RPMI8226 (cell line): ENCODE measurements around the gene RPS27A.
"Not testable (repeated sequence)": the region's sequence is repeated elsewhere in the genome, so short reads cannot be mapped to it uniquely, and the experiment has no call there.

Experiments used
- DNase-seq: peaks from one replicate; pipeline ENCODE4 v3.0.0-alpha.2; 2015

RPS27A gene

DNA sequence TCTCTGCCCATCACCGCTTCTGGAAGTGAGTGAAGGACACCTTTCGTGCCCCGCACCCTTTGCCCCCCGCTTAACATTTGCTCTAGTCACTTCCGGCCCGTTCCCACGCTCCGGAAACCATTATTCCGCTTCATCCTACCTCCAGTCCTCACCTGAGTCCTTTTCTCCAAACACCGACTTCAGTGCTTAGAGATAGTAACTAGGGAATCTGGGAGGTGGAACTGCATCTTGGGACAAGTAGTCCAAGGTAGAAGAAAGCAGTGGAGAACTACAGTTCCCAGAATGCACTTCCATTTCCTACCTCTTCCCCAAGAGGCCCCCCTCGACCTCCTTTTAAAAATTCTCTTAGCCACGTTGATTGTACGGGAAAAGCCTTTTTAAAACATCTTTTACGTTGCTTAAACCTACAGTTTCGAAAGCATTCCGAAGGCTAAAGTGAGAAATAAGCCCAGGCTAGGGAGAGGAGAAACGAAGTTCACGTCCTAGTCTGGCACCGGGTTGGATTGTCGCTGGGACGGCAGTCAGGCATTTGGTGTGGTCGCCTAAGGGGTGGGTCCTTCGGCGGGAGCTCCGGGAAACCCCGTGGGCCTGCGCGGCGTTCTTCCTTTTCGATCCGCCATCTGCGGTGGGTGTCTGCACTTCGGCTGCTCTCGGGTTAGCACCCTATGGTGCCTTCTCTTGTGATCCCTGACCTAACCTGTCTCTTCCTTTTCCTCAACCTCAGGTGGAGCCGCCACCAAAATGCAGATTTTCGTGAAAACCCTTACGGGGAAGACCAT lies at the start of gene RPS27A, which contains the start of gene CLHC1:
TSS of gene RPS27A (plus strand) at position 605 of the 779 bp plus-strand sequence. CDS start at position 742, 137 bp downstream.
TSS of gene CLHC1 (minus strand) at position 210 of the 779 bp plus-strand sequence. CDS start 9,882 bp downstream, outside the sequence.
- DNase-seq = peak; percentile 89

DNA sequence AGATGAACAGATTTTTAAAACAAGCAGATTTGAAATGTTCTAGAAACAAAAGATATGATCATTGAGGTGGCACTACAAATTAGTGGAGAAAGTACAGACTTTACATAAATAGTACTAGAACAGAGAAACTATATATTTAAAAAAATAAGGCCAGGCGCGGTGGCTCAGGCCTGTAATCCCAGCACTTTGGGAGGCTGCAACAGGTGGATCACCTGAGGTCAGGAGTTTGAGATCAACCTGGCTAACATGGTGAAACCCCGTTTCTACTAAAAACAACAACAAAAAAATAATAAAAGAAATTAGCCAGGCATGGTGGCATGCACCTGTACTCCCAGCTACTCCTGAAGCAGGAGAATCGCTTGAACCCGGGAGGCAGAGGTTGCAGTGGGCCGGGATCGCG lies 45.7 kb upstream of the RPS27A start:
- not testable (repeated sequence) for DNase-seq

DNA sequence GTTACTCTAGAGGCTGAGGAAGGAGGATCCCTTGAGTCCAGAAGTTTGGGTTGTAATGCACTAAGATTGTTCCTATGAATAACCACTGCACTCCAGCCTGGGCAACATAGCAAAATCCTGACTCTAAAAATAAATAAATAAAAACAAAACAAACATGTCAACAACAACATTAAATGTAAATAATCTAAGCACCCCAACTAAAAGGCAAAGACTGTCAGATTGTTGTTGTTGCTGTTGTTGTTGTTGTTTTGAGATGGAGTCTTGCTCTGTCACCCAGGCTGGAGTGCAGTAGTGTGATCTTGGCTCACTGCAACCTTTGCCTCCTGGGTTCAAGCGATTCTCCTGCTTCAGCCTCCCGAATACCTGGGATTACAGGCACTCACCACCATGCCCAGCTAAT lies 40.6 kb upstream of the RPS27A start:
- not testable (repeated sequence) for DNase-seq

DNA sequence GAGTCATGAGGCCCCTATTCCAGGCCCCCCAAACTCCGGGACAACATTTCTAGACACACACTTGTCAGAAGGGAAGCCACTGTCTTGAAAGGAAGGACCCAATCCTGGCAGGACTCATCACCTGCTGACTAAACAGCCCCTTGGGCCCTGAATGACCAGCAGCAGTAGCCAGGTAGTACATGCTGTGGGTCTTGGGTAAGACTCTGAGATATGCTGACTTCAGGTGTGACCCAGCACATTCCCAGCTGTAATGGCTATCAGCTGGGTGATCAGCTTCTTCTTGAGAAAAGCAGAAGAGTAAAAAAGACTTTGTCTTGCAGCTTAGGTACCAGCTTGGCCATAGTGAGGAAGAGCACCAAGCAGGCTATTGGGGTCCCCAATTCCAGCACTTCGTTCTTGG lies 36.0 kb upstream of the RPS27A start:
- DNase-seq = no peak

- DNase-seq = no peak
Measured at GRCh38 chr2:55200416-55200815, 32.1 kb upstream of the RPS27A start.

DNA sequence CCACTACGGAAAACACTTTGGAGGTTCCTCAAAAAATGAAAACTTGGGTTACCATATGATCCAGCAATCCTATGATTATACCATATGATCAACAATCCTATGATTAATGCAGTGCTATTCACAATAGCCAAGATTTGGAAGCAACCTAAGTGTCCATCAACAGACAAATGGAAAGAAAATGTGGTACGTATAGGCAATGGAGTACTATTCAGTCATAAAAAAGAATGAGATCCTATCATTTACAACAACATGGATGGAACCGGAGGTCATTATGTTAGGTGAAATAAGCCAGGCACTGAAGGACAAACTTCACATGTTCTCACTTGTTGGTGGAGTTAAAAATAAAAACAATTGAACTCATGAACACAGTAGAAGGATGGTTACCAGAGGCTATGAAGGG lies 28.0 kb upstream of the RPS27A start:
- DNase-seq = no peak

GRCh38 chr2:55204950-55205349 lies 27.5 kb upstream of the RPS27A start:
- DNase-seq = no peak

GRCh38 chr2:55213822-55214221 lies 18.7 kb upstream of the RPS27A start:
- no peak for DNase-seq

- no peak for DNase-seq
Measured at GRCh38 chr2:55223958-55224760, 8.3 kb upstream of the RPS27A start.

DNA sequence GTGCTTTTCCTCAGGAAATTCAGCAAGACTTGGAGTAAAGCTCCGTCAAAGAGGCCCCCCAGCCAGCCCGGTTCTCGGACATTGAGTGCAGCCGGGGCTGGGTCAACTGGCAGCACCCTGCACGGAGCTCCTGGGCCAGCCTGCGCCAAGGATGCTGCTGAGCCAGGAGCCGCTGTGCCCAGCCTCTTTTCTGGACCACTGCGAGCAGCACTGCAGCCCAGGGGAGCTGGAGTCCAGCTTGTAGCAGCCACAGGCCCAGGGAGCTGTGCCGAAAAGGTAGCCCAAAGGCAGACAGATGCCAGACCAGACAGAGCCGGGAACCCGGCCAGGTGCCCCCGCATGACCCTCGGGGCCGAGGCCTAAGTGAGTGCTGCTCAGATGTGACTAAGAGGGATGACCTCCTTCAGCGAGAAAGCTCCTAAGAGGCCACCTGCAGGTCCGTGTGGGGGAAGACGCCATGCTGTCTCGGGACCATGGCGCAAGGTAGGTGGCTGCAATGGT lies 7.7 kb upstream of the RPS27A start:
- DNase-seq = no peak

- DNase-seq = no peak
Measured at GRCh38 chr2:55225481-55226020, 6.9 kb upstream of the RPS27A start.

DNA sequence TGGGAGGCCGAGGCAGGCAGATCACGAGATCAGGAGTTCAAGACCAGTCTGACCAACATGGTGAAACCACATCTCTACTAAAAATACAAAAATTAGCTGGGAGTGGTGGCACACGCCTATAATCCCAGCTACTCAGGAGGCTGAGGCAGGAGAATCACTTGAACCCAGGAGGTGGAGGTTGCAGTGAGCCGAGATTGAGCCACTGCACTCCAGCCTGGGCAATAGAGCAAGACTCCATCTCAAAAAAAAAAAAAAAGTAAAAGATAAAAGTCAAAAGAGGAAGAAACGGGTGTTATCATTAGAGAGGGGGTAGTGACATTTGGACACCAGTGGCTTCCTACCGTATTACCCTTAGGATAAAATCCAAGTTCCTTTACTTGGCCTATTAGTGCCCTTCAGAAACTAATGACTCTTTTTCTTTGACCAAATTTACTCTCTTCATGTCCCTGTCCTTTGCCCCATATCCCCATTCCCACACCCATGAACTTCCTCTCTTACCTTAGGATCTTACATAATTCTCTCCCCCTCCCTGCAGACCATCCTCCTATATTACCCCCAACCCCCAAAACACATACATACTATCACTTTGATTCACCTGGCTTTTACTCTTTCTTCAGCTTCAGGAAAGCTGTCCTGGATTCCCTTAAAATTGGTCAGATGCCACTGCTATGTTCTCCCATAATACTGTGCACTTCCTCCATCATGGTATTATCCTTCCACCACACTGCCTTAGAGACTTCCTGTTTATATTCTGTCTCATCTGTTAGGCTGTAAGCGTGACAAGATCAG lies 4.9 kb upstream of the RPS27A start:
- not testable (repeated sequence) for DNase-seq

DNA sequence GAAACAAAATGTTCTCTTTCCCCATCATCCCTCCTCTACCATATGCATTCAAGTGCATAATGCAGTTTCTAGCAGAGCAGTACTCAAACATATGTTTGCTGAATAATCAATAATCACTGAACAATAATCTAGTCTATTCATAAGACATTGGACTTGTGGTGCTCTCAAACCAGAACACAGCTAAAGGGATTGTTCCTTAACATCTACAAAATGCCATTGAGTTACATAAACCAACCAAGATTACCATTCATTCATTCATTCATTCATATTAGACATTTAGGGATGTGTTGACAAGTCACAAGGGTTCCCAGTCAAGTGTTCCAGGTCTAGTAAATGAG lies 4.3 kb upstream of the RPS27A start:
- DNase-seq = no peak

GRCh38 chr2:55229221-55229620 lies 3.3 kb upstream of the RPS27A start:
- DNase-seq = no peak

- no peak for DNase-seq
Measured at GRCh38 chr2:55230551-55230950, 1.9 kb upstream of the RPS27A start.

GRCh38 chr2:55231546-55232083 lies 873 bp upstream of the RPS27A start:
- peak; percentile 12 for DNase-seq

- peak; percentile 59 for DNase-seq
Measured at GRCh38 chr2:55232863-55233657, 572 bp downstream of the RPS27A start.

DNA sequence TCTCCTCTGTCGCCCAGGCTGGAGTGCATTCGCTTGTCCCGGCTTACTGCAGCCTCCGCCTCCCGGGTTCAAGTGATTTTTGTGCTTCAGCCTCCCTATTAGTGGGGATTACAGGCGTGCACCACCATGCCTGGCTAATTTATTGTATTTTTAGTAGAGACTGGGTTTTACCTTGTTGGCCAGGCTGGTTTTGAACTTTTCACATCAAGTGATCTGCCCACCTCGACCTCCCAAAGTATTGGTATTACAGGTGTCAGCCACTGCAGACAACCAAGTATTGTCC lies 1.1 kb downstream of the RPS27A start:
- no peak for DNase-seq

DNA sequence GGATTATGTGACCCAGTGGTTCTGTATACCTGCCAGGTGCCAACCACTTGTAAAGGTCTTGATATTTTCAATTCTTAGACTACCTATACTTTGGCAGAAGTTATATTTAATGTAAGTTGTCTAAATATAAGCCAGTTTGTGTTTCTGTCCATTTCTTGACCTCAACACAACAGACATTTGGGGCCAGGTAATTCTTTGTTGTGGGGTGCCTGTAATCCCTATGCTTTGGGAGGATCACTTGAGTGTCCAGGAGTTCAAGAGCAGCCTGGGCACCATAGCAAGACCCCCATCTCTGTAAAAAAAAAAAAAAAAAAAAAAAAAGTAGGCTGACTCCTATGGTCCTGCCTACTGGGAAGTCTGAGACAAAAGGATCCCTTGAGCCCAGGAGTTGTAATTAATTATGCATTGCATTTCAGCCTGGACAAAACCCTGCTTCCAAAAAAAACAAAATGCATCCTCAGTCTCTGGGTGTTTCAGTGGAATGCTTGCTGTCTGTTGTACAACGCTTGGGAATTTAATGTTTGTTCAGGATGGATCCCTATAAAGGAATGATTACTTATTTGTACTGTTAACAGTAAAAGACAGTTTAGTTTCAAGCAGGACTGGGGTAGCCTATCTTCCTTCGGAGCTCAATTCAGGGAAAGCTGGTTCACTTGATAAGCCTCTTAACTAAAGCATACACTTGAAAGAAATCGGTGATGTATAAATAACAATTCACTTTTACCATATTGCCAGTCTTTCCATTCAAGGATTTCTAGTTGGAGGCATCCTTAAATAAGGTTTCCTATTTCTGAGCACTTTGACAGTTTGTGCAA lies 3.4 kb downstream of the RPS27A start:
- no peak for DNase-seq

GRCh38 chr2:55236992-55237543 lies 4.6 kb downstream of the RPS27A start:
- no peak for DNase-seq
